HEK293T (cell line): ENCODE data around the gene NIP7.

Experiments used
- ARNT ChIP-seq: fragments of 450-650 bp; IDR thresholded peaks from 2 replicates; pipeline ENCODE4 v1.6.1; 2017; ENCODE audit warnings: mild to moderate bottlenecking
- ELF4 ChIP-seq: fragments of 450-650 bp; IDR thresholded peaks from 2 replicates; pipeline ENCODE4 v1.6.1; 2017; ENCODE audit warnings: antibody characterized with exemption
- FOXA1 ChIP-seq: fragments of 450-650 bp; IDR thresholded peaks from 2 replicates; pipeline ENCODE4 v1.6.1; 2016; ENCODE audit warnings: mild to moderate bottlenecking
- FOXM1 ChIP-seq: fragments of 450-650 bp; IDR thresholded peaks from 2 replicates; pipeline ENCODE4 v1.6.1; 2017; ENCODE audit warnings: mild to moderate bottlenecking, borderline replicate concordance
- L3MBTL2 ChIP-seq: fragments of 450-650 bp; conservative IDR thresholded peaks from 2 replicates; pipeline ENCODE4 v1.6.1; 2016; ENCODE audit warnings: mild to moderate bottlenecking
- PKNOX1 ChIP-seq: fragments of 450-650 bp; IDR thresholded peaks from 2 replicates; pipeline ENCODE4 v1.6.1; 2016
- SUZ12 ChIP-seq: fragments of 450-650 bp; IDR thresholded peaks from 2 replicates; pipeline ENCODE4 v1.6.1; 2016; ENCODE audit warnings: mild to moderate bottlenecking
- ZNF384 ChIP-seq: fragments of 450-650 bp; IDR thresholded peaks from 2 replicates; pipeline ENCODE4 v1.6.1; 2016

GRCh38 chr16:69365901-69366300, 26.3 kb downstream of the NIP7 start:
- TF ChIP-seq PKNOX1 = no peak
- no peak for TF ChIP-seq FOXM1
- TF ChIP-seq L3MBTL2 = no peak
- no peak for TF ChIP-seq ZNF384
- no peak for TF ChIP-seq ARNT
- no peak for TF ChIP-seq FOXA1
- TF ChIP-seq ELF4 = no peak
- no peak for TF ChIP-seq SUZ12
